ENCODE data around the gene PFN4. TPM values are rescaled to one million over a fixed set of nuclear protein-coding genes. Genes with fewer than 3 reads are reported as not detected.

PFN4 gene, protein sequence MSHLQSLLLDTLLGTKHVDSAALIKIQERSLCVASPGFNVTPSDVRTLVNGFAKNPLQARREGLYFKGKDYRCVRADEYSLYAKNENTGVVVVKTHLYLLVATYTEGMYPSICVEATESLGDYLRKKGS
- total RNA-seq, result 0.66 and 1.5 TPM in 2 replicates
- 0.26 and 0.40 TPM in 2 replicates for polyA plus RNA-seq
- polyA plus RNA-seq (2012), result 0.31 and 0.64 TPM in 2 replicates
- not detected in 2 replicates for polyA minus RNA-seq (ENCODE audit: low replicate concordance)

DNA sequence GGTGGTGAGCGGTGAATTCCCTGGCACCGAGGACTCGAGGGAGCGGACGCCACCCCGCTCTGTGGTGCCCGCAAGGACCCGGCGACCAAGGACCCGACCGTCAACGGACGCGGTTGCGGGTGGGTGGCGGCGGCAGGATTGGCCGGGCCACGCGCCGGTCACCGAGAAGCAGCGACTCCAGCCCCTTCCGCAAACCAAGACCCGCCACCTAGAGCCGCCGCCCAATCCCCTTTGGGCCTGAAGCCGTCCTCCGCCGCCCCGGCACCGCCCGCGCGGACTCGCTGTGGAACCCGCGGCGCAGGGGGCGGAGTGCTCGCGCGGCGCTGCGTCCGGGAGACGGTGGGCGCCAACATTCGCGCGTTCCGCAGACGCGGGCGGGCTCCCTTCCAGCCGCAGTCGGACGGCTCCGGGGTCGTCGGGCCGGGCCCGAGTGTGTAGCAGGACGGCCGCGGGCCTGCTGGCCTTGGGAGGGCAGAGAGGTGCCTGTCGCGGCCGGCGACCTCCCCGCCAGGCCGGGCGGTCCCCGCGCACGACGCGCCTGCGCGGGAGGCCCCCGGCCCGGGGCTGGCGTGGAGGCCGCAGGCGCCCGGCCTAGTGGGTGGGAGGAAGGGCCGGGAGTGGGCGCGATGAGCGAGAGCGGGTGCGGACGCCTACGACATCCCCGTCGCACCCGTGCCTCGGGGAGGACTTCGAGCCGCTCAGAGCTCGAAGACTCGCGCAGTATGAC lies at the start of gene PFN4, which contains the start of gene FAM228B:
PFN4 (minus strand) TSS at position 140 of the 727 bp plus-strand sequence. CDS start 799 bp downstream, outside the sequence.
FAM228B (plus strand) TSS at position 275 of the 727 bp plus-strand sequence. CDS start 893 bp downstream, outside the sequence.
- Histone ChIP-seq H3K27ac (ENCODE audit: insufficient read depth, low read length) (peak within 1 kb of the TSS; percentile 77), H3K79me2 (ENCODE audit: control insufficient read depth, insufficient read depth, low read length) (no peaks in the 10 kb centered on the region), H3K4me1 (ENCODE audit: control insufficient read depth, extremely low read depth, insufficient read depth, low read length) (no peaks in the 10 kb centered on the region), H2AFZ (ENCODE audit: low read length) (peak within 1 kb of the TSS; percentile 88), H3K4me2 (ENCODE audit: extremely low read depth, insufficient read depth, low read length) (peak within 1 kb of the TSS; percentile 98), H3K27me3 (ENCODE audit: control insufficient read depth, insufficient read depth, low read length) (no peaks in the 10 kb centered on the region), H4K20me1 (ENCODE audit: control insufficient read depth, extremely low read depth, insufficient read depth, low read length) (no peaks in the 10 kb centered on the region), H3K4me3 (replicated peaks in 1 of 4; ENCODE audit: control extremely low read depth in 1 of 4, insufficient read depth in 1 of 4, low read depth in 3 of 4, low read length in 4 of 4) (peak within 1 kb of the TSS; percentile 58 to 79 (median 68)), H3K9me3 (ENCODE audit: control insufficient read depth, insufficient read depth, low read depth, low read length) (no peaks in the 10 kb centered on the region), H3K36me3 (ENCODE audit: control insufficient read depth, insufficient read depth, low read length) (no peaks in the 10 kb centered on the region), H3K9ac (ENCODE audit: insufficient read depth, low read length) (peak within 1 kb of the TSS; percentile 77)
- TF ChIP-seq, protein P1, sequence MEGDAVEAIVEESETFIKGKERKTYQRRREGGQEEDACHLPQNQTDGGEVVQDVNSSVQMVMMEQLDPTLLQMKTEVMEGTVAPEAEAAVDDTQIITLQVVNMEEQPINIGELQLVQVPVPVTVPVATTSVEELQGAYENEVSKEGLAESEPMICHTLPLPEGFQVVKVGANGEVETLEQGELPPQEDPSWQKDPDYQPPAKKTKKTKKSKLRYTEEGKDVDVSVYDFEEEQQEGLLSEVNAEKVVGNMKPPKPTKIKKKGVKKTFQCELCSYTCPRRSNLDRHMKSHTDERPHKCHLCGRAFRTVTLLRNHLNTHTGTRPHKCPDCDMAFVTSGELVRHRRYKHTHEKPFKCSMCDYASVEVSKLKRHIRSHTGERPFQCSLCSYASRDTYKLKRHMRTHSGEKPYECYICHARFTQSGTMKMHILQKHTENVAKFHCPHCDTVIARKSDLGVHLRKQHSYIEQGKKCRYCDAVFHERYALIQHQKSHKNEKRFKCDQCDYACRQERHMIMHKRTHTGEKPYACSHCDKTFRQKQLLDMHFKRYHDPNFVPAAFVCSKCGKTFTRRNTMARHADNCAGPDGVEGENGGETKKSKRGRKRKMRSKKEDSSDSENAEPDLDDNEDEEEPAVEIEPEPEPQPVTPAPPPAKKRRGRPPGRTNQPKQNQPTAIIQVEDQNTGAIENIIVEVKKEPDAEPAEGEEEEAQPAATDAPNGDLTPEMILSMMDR (conservative IDR thresholded peaks at IDR 0.05 in 1 of 2, IDR thresholded peaks at IDR 0.05 in 1 of 2; ENCODE audit: low read depth in 1 of 2, low read length in 2 of 2), result no peak
- TF ChIP-seq EZH2 (IDR thresholded peaks at IDR 0.05; ENCODE audit: low read length, missing control alignments), result no peak
- DNase-seq (ENCODE audit: low read depth in 2 of 2), result peak; percentile 81 to 90

DNA sequence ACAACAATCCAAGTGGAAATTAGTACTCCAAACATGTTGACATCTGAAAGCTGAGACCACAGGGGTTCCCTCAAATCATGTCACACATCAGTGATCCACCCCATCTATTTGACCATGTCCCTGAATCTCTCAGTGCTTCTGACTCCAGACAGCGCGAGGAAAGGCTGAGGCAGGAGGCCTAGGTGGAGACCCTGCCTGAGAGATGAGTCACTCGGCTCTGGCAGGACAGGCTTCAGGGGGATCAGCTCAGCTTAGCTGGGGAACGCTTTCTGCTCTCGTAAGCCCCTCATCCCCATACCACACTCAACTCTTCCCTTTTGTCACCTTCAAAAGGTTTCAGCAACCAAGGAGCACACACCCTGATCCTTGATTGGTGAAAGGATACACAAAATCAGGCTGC lies 45.9 kb upstream of the PFN4 start:
- Histone ChIP-seq H3K4me1 (ENCODE audit: control insufficient read depth, extremely low read depth, insufficient read depth, low read length) (no peaks in the 10 kb centered on the region), H3K9ac (ENCODE audit: insufficient read depth, low read length) (no peak overlapping the region), H3K4me3 (replicated peaks in 1 of 4; ENCODE audit: control extremely low read depth in 1 of 4, insufficient read depth in 1 of 4, low read depth in 3 of 4, low read length in 4 of 4) (no peak overlapping the region), H3K36me3 (ENCODE audit: control insufficient read depth, insufficient read depth, low read length) (no peaks in the 10 kb centered on the region), H2AFZ (ENCODE audit: low read length) (no peak overlapping the region), H3K27me3 (ENCODE audit: control insufficient read depth, insufficient read depth, low read length) (no peaks in the 10 kb centered on the region), H3K27ac (ENCODE audit: insufficient read depth, low read length) (no peak overlapping the region), H4K20me1 (ENCODE audit: control insufficient read depth, extremely low read depth, insufficient read depth, low read length) (no peaks in the 10 kb centered on the region), H3K79me2 (ENCODE audit: control insufficient read depth, insufficient read depth, low read length) (no peaks in the 10 kb centered on the region), H3K4me2 (ENCODE audit: extremely low read depth, insufficient read depth, low read length) (no peak overlapping the region), H3K9me3 (ENCODE audit: control insufficient read depth, insufficient read depth, low read depth, low read length) (no peaks in the 10 kb centered on the region)
- no peak for DNase-seq (ENCODE audit: low read depth in 2 of 2)
- no peak for TF ChIP-seq EZH2 (IDR thresholded peaks at IDR 0.05; ENCODE audit: low read length, missing control alignments)
- TF ChIP-seq, protein P1 (conservative IDR thresholded peaks at IDR 0.05 in 1 of 2, IDR thresholded peaks at IDR 0.05 in 1 of 2; ENCODE audit: low read depth in 1 of 2, low read length in 2 of 2), result no peak

DNA sequence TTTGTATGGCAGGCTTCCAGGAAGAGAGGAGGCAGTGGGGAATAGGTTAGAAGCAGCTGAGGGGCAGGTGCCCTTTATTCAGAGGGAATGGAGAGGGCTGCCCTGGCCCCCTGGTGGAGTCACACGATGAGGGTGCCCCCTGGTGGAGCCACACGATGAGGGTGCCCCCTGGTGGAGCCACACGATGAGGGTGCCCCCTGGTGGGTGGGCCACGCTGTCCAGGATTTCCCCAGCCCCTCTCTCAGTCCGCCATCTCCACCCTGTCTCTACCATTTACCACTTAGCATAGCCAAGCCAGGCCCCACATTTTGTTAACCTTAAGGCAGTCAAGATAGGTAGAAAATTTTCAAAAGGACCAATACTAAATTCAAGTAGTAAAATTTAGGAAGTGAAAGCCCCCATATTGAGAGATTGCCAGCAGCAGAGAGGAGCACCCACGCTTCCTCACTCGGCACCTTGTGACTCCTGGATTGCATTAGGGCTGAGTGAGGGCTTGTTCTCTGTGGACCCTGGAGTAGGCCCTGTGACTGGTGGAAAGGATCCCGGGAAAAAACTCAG lies 41.4 kb upstream of the PFN4 start:
- no peak overlapping the region for H3K4me3 ChIP-seq (replicated peaks in 1 of 4; ENCODE audit: control extremely low read depth in 1 of 4, insufficient read depth in 1 of 4, low read depth in 3 of 4, low read length in 4 of 4)
- H4K20me1 ChIP-seq (ENCODE audit: control insufficient read depth, extremely low read depth, insufficient read depth, low read length), result no peaks in the 10 kb centered on the region
- no peaks in the 10 kb centered on the region for H3K9me3 ChIP-seq (ENCODE audit: control insufficient read depth, insufficient read depth, low read depth, low read length)
- DNase-seq (ENCODE audit: low read depth in 2 of 2), result peak in 1 of 2 donors; percentile 8
- no peaks in the 10 kb centered on the region for H3K36me3 ChIP-seq (ENCODE audit: control insufficient read depth, insufficient read depth, low read length)
- no peak for TF ChIP-seq EZH2 (IDR thresholded peaks at IDR 0.05; ENCODE audit: low read length, missing control alignments)
- TF ChIP-seq, protein P1 (conservative IDR thresholded peaks at IDR 0.05 in 1 of 2, IDR thresholded peaks at IDR 0.05 in 1 of 2; ENCODE audit: low read depth in 1 of 2, low read length in 2 of 2), result peak; percentile 51 to 52
- H3K79me2 ChIP-seq (ENCODE audit: control insufficient read depth, insufficient read depth, low read length), result no peaks in the 10 kb centered on the region
- H2AFZ ChIP-seq (ENCODE audit: low read length), result no peak overlapping the region
- H3K27ac ChIP-seq (ENCODE audit: insufficient read depth, low read length), result no peak overlapping the region
- no peak overlapping the region for H3K9ac ChIP-seq (ENCODE audit: insufficient read depth, low read length)
- H3K4me1 ChIP-seq (ENCODE audit: control insufficient read depth, extremely low read depth, insufficient read depth, low read length), result no peaks in the 10 kb centered on the region
- no peaks in the 10 kb centered on the region for H3K27me3 ChIP-seq (ENCODE audit: control insufficient read depth, insufficient read depth, low read length)
- H3K4me2 ChIP-seq (ENCODE audit: extremely low read depth, insufficient read depth, low read length), result no peak overlapping the region
